Stimulated activated CD4-positive, alpha-beta T cell treated with anti-CD3 and anti-CD28 coated beads, Interleukin-12 subunit alpha, Interleukin-12 subunit beta, amount 100 ng/mL, for 48 hours (primary cell): ENCODE data around the gene PDE8B.

Experiments used
- DNase-seq, 3 donors: peaks; one replicate each; pipeline ENCODE4 v3.0.0-alpha.2; 2020; ENCODE audit warnings: low read depth in 2 of 3, low spot score in 1 of 3

The PDE8B gene

GRCh38 chr5:77282337-77283027 lies 72.0 kb downstream of the PDE8B start:
- DNase-seq = no peak

DNA sequence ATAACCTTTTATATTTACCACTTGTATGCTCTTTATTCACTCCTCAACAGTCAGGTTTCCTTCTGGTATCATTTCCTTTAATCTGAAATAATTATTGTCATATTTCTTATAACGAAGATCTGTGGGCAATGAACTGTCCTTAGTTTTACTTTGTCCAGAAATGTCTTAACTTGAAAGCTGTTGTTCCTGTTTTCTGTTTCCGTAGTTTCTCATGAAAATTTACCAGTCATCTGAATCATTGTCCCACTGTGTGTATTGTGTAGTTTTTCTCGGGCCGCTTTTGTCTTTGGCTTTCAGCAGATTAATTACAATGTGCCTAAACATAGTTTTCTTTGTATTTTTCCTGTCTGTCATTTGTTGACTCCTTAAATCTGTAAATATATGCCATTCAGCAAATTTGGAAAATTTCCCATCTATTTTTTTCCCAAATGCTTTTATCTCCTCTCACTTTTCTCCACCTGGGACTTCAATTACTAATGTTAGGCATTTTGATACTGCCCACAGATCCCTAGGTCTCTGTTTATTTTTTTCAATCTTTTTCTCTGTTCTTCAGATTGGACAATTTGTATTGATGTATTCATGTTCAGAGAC lies 74.9 kb downstream of the PDE8B start:
- DNase-seq = no peak

DNA sequence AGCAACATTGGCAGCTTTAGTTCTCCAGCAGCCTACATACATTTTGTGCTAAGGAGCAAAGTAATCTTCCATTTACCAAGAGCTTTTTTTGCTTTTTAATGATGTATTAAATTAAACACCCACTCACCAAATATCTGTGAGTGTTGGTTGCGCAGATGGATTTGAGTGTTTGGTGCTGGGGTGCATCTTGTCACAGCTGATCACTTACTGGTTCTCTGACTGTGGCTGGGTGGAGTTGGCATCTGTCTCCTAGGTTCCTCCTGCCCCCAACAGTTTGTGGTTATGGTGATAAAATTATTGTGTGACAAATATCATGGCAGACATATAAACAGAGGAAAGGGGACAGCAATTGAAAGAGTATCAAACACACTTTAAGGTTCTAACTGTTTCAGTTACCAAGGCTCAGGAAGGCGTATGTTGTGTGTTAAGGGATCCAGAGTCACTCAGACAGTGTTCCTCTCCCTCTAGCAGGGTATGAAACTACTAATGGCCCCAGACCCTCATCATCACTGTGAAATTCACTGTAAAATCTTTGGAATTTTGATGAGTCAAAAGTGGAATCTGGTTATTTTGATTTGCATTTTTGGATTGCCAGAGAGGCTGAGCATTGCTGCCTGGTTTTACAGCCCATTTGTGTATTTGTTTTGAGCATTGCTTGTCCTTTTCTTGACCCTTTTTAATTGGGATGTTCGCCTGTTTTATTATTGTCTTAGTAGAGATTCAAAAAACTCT lies 81.7 kb downstream of the PDE8B start:
- no peak for DNase-seq

GRCh38 chr5:77294185-77294584 lies 83.7 kb downstream of the PDE8B start:
- no peak for DNase-seq

DNA sequence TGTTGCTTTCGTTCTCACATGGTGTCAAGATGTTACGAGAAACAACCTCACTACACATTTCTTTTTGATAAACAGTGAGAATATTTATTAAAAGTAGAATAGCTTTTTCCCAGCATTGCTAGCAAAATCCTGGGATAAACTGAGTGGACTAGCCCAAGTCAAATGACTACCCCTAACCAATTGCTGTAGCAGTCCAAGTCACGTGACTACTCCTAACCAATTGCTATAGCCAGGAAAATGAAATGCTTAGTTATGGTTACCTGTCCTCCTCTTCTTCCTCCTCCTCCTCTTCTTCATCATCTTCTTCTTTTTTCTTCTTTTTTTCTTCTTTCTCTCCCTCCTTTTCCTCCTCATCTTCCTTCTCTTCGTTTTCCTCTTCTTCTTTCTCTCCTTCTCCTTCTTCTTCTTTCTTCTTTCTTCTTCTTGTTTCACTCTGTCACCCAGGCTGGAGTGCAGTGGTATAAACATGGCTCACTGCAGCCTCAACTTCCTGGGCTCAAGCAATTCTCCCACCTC lies 85.4 kb downstream of the PDE8B start:
- no peak for DNase-seq

- DNase-seq = no peak
Measured at GRCh38 chr5:77298146-77298545, 87.7 kb downstream of the PDE8B start.

GRCh38 chr5:77300451-77300850 lies 90.0 kb downstream of the PDE8B start:
- DNase-seq = no peak

DNA sequence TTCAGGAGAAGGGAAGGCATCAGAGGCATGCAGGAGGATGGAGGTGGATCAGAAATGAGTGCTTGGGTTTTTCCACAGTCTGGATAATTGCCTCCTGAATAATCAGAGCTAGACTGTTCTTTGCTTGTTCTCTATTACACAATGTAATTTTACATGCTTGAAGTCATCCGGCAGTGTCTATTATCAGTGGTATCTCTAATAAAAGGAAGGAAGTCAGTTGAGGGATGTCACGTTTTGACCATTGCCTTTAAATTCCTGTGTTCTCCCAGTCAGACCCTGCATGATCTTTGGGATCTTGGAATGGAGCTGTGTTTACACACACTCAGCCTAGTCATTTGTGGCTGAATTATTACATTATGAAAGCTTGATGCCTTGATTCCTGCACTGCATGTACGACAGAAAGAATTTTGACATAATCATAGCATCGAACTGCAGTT lies 91.0 kb downstream of the PDE8B start:
- no peak for DNase-seq

DNA sequence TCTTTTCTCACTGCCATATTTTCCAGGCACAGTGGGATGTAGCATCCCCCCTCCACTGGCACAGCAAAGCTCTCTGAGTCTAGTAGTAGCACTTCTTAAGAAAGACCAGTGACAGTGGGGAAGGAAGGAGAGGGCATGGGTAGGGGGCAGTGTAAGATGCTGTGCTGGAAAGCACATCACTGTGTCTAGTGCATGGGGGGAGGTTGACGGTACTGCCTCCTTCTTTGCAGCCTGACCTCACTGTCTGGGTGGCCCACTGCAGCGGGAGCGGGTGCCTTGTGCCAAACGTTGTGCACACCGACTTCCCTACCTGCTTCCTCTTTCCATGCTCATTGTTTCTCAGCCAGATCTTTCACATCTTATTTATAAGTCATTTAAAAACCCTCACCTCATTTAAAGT lies 91.8 kb downstream of the PDE8B start:
- DNase-seq = no peak

- DNase-seq = no peak
Measured at GRCh38 chr5:77302653-77303052, 92.2 kb downstream of the PDE8B start.

DNA sequence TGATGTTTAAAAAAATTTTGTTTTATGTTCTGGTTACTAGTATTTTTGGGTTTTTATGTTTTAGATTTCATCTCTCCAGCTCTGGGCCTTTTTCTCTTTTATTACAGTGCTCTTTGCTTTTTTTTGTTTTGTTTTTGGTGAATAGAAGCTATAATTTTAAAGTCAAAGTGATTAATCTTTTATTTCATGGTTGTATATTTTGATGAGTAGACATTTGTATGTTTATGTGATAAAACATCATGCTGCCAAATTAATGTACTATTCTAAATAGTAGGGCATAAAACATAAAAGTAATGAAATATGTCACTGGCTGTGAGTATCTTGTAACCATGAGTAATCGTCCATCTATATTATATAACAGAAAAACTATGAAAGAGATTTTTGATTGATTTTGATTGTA lies 93.9 kb downstream of the PDE8B start:
- no peak for DNase-seq

DNA sequence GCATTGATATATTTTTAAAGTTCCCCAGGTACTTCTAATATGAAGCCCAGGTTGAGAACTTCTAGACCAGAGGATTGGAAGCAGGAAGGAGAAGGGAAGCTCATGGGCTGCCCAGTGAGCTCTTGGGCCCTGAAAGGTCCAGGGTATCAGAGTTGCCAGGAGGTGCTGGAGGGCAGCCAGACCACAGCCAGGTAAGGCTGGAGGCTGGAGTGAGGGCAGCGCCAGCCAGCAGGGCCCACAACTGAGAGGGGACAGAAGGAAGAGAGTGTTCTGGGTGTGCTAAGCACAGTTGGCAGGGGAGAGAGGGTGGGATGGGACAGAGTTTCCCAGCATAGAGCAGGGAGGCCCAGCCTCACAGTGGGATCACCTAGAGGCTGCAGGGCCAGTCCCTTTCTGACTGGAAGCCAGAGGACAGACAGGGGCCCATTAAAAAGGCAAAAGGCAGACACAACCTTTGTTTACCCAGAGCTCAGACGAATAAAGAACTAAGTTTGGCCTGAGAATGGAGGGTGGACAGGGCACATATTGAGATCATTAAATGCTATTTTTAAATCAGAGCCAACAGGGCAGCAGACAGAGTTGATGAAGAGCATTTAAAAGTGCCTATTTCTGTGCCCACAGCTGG lies 94.9 kb downstream of the PDE8B start:
- no peak for DNase-seq

GRCh38 chr5:77305956-77306355 lies 95.5 kb downstream of the PDE8B start:
- DNase-seq = no peak

- no peak for DNase-seq
Measured at GRCh38 chr5:77306531-77306930, 96.1 kb downstream of the PDE8B start.

GRCh38 chr5:77308154-77308960 lies 97.9 kb downstream of the PDE8B start:
- no peak for DNase-seq

- no peak for DNase-seq
Measured at GRCh38 chr5:77309140-77309539, 98.7 kb downstream of the PDE8B start.

DNA sequence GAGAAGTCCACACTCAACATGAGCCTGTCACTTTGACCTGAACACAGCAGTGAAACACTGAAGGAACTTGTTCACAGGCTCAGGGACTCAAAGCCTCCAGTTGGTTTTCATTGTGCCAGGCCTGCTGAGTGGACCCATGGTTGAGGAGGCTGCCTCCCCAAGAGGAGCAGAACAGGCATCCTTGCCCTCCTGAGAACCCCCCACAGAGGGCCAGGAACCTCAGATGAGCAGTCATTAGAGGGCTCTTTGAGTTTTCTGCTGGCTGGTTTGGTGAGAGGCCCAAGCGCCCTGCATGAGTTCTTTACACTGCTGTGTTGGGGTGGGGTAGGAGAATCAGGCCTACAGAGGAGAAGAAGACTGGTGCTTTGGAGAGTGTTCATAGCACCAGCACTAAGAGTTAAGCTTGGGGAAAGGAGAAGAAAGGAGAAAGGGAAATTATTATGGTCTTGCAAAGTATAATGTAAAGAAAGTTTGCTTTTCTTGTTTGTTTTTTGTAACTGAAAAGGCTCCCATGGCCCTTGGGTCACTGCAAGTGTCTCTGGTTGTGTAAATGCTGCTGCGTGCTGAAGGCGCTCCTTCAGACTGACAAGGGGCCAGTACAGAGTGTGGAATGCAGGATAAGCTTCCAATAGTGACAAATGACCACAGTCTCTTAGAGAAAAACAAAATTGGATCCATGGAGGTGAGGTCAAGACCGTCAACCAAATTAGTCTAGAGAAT lies 100.2 kb downstream of the PDE8B start:
- no peak for DNase-seq

GRCh38 chr5:77311214-77311571 lies 100.7 kb downstream of the PDE8B start:
- DNase-seq = no peak

- DNase-seq = no peak
Measured at GRCh38 chr5:77312413-77312812, 101.9 kb downstream of the PDE8B start.
